Measurements from ENCODE around the gene MINDY3. TPM values are rescaled to one million over a fixed set of nuclear protein-coding genes. Genes with fewer than 3 reads are reported as not detected.
A peak's percentile ranks its signal among the peaks of the same experiment; 100 is the strongest.

The MINDY3 gene
- total RNA-seq, 1 donor from 2014 or later = 26.3 TPM

DNA sequence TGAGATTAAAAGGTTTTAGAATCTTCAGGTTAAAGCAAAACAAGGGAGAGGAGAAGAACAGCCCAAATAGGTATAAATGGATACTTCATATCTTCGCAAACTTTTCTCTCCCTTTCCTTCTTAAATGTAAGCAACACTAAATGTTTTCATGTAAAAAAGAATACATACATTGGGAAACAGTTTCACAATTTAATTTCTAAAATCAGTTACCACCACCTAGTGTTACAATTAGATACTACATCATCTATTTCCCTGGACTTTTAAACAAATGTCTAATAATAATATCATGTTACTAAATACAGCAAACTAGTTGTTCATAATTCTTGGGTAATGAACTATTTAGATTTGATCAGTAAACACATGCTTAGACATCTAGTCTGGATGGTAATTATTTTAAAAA is 35.8 kb downstream of the MINDY3 start:
- Mint-ChIP-seq H3K36me3 (peaks cover 26% of the 10 kb centered on the region), H3K9me3 (no peaks in the 10 kb centered on the region), H3K27ac (no peak overlapping the region), H3K4me1 (ENCODE audit: unreplicated experiment) (no peaks in the 10 kb centered on the region), H3K4me3 (no peak overlapping the region), H3K27me3 (no peaks in the 10 kb centered on the region)
- no peak for DNase-seq (ENCODE audit: extremely low spot score, unreplicated experiment)
- TF ChIP-seq, protein P1, sequence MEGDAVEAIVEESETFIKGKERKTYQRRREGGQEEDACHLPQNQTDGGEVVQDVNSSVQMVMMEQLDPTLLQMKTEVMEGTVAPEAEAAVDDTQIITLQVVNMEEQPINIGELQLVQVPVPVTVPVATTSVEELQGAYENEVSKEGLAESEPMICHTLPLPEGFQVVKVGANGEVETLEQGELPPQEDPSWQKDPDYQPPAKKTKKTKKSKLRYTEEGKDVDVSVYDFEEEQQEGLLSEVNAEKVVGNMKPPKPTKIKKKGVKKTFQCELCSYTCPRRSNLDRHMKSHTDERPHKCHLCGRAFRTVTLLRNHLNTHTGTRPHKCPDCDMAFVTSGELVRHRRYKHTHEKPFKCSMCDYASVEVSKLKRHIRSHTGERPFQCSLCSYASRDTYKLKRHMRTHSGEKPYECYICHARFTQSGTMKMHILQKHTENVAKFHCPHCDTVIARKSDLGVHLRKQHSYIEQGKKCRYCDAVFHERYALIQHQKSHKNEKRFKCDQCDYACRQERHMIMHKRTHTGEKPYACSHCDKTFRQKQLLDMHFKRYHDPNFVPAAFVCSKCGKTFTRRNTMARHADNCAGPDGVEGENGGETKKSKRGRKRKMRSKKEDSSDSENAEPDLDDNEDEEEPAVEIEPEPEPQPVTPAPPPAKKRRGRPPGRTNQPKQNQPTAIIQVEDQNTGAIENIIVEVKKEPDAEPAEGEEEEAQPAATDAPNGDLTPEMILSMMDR (conservative IDR thresholded peaks at IDR 0.05) = peak; percentile 77

DNA sequence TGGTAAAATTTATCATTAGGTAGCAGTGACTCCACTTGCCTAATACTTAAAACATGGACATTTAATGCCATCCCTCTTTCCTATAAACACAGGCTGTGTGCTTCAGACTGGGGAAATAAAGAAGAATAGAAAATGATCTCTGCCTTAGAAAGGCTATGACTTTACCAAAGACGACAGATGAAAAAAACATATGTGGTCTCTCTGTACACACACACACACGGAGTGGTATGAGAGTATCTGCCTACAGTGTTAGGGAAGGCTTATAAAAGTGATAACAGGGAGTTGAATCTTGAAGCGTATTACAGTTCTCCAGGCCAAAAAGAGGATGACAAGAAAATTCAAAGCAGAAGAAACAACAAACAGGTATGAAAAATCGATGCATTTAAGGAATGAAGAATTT is 38.2 kb downstream of the MINDY3 start:
- peaks cover 31% of the 10 kb centered on the region for H3K36me3 Mint-ChIP-seq
- no peaks in the 10 kb centered on the region for H3K4me1 Mint-ChIP-seq (ENCODE audit: unreplicated experiment)
- TF ChIP-seq, protein P1 (conservative IDR thresholded peaks at IDR 0.05) = no peak
- H3K9me3 Mint-ChIP-seq = no peaks in the 10 kb centered on the region
- no peaks in the 10 kb centered on the region for H3K27me3 Mint-ChIP-seq
- DNase-seq (ENCODE audit: extremely low spot score, unreplicated experiment) = no peak
- no peak overlapping the region for H3K27ac Mint-ChIP-seq
- no peak overlapping the region for H3K4me3 Mint-ChIP-seq

DNA sequence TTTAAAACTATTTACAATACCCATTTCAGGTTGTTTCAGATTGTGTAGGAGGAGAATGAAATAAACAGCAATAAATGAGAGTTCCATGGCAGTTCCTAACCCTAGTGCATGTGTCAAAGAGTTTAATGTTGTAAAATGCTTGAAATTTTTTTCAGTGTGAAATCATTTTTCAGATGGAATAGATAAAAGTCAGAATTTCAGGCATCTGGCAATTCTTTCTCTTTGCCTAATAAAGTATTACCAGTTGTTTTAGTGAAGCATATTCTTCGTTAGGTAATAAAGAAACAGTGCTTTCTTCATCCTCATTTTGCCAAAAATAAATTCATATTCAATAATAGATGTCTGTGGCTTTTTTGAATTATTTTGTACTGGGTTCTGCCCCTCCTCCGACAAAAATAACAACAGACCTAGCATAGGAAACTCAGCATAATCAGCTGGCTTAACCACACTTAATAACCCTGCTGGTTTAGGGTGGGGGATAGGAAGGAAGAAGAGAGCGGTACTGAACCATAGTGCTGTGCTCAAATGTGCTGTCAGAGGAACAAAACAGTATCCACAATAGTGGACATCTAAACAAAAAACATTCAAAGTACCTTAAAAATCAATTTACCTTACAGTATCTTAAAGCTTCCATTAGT is 39.1 kb downstream of the MINDY3 start:
- no peak for DNase-seq (ENCODE audit: extremely low spot score, unreplicated experiment)
- no peak overlapping the region for H3K4me3 Mint-ChIP-seq

DNA sequence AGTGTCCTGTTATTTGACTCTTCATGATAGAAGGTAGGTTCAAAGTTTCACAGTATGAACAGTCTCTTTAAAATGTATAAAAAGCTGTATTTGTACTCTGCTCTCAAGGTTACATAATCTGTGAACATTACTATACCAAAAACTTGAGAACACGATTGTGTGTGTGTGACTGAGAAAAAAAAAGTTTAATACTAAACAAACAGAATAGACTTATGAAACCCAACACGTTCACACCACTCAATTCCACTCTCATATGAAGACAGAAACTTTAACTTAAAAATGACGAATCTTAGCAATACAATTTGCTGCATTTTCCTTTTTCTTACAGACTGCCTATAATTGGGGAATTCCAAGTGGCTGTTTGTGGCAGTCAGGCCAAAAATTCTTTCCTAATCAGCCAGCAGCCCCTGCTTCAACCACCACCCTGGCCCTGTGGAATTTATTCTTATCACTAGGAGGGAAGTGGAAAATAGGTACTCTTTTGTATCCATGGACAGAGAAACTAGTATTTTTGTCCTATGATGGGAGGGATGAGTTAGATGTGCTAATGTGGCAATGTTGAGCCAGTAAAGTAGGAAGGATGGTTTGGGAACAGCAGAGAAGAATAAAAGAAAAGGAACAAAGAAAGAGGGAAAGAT is 42.8 kb downstream of the MINDY3 start:
- peaks cover 35% of the 10 kb centered on the region for H3K36me3 Mint-ChIP-seq
- no peaks in the 10 kb centered on the region for H3K9me3 Mint-ChIP-seq
- no peak overlapping the region for H3K27ac Mint-ChIP-seq
- no peak for DNase-seq (ENCODE audit: extremely low spot score, unreplicated experiment)
- H3K4me1 Mint-ChIP-seq (ENCODE audit: unreplicated experiment) = peaks cover 8% of the 10 kb centered on the region
- no peaks in the 10 kb centered on the region for H3K27me3 Mint-ChIP-seq
- no peak overlapping the region for H3K4me3 Mint-ChIP-seq
- TF ChIP-seq, protein P1 (conservative IDR thresholded peaks at IDR 0.05) = no peak

More for the DNA sequence above, 39.1 kb downstream of the MINDY3 start:
- Mint-ChIP-seq H3K9me3 (no peaks in the 10 kb centered on the region), H3K36me3 (peaks cover 27% of the 10 kb centered on the region), H3K27ac (no peak overlapping the region), H3K4me1 (ENCODE audit: unreplicated experiment) (no peaks in the 10 kb centered on the region), H3K27me3 (no peaks in the 10 kb centered on the region)
- TF ChIP-seq, protein P1 (conservative IDR thresholded peaks at IDR 0.05) = no peak

DNA sequence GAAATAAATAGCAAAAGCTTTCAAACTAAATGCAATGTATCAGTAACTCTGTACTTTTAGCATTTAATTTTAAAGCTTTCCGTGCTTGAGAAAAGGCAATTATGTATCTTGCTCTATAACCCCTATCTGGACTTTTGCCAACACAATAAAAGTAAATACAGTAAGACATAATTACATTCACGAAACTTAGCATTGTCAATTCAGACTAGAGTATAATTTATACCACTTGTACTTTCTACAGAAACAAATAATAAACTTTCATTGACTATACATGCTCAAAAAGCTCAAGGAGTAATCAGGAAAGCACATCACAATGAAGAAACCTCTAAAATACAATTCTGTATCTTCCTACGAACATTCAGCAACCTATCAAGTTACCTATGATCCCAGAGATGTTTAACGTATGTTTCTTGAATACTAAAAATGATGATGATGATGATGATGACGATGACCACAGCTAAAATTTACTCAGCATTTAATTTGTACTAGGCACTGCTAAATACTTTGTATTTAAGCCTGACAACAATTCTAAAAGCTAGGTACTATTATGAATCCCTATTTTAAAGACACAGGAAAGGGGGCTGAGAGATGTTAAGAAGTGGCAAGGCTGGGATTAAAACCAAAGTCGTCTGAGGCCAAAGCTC is 44.9 kb downstream of the MINDY3 start:
- no peak for DNase-seq (ENCODE audit: extremely low spot score, unreplicated experiment)
- TF ChIP-seq, protein P1 (conservative IDR thresholded peaks at IDR 0.05) = no peak
- Mint-ChIP-seq H3K36me3 (peaks cover 36% of the 10 kb centered on the region), H3K27me3 (no peaks in the 10 kb centered on the region), H3K4me3 (no peak overlapping the region), H3K4me1 (ENCODE audit: unreplicated experiment) (peaks cover 9% of the 10 kb centered on the region), H3K27ac (no peak overlapping the region), H3K9me3 (no peaks in the 10 kb centered on the region)
